HG03439 (cell line): ENCODE results near the gene NRDE2.

ENCODE experiments used
- ATAC-seq: cut with Tn5 transposase; IDR thresholded peaks from one replicate; pipeline ENCODE4 v1.9.1; 2021; ENCODE audit warnings: mild to moderate bottlenecking, moderate library complexity; ENCODE audit not compliant: unreplicated experiment

NRDE2 gene

GRCh38 chr14:90297876-90298629, 33.7 kb downstream of the NRDE2 start:
- ATAC-seq, result no peak

- no peak for ATAC-seq
Measured at GRCh38 chr14:90296641-90297040, 35.1 kb downstream of the NRDE2 start.

GRCh38 chr14:90295870-90296516, 35.7 kb downstream of the NRDE2 start:
- ATAC-seq, result no peak

GRCh38 chr14:90294872-90295271, 36.9 kb downstream of the NRDE2 start:
- no peak for ATAC-seq

- ATAC-seq, result no peak
Measured at GRCh38 chr14:90293766-90294730, 37.7 kb downstream of the NRDE2 start.

- no peak for ATAC-seq
Measured at GRCh38 chr14:90291699-90292098, 40.0 kb downstream of the NRDE2 start.

GRCh38 chr14:90290337-90291011, 41.3 kb downstream of the NRDE2 start:
- ATAC-seq, result no peak

- ATAC-seq, result peak; percentile 91
Measured at GRCh38 chr14:90288651-90289355, 42.9 kb downstream of the NRDE2 start.

- no peak for ATAC-seq
Measured at GRCh38 chr14:90287791-90288190, 44.0 kb downstream of the NRDE2 start.

- no peak for ATAC-seq
Measured at GRCh38 chr14:90281756-90282155, 50.0 kb downstream of the NRDE2 start.

- ATAC-seq, result no peak
Measured at GRCh38 chr14:90281261-90281660, 50.5 kb downstream of the NRDE2 start.

GRCh38 chr14:90280096-90280495, 51.6 kb downstream of the NRDE2 start:
- ATAC-seq, result no peak

GRCh38 chr14:90278199-90279175, 53.3 kb downstream of the NRDE2 start:
- ATAC-seq, result no peak

GRCh38 chr14:90277581-90278198, 54.1 kb downstream of the NRDE2 start:
- no peak for ATAC-seq

GRCh38 chr14:90276646-90277367, 54.9 kb downstream of the NRDE2 start:
- ATAC-seq, result no peak

GRCh38 chr14:90275820-90276219, 55.9 kb downstream of the NRDE2 start:
- no peak for ATAC-seq

- no peak for ATAC-seq
Measured at GRCh38 chr14:90275458-90275814, 56.3 kb downstream of the NRDE2 start.
